ENCODE results near the gene CDH23. TPM values are rescaled to one million over a fixed set of nuclear protein-coding genes. Genes with fewer than 3 reads are reported as not detected.
A peak's percentile ranks its signal among the peaks of the same experiment; 100 is the strongest.

Gene CDH23
- total RNA-seq, 1 experiment from 2014 or later, result not detected

DNA sequence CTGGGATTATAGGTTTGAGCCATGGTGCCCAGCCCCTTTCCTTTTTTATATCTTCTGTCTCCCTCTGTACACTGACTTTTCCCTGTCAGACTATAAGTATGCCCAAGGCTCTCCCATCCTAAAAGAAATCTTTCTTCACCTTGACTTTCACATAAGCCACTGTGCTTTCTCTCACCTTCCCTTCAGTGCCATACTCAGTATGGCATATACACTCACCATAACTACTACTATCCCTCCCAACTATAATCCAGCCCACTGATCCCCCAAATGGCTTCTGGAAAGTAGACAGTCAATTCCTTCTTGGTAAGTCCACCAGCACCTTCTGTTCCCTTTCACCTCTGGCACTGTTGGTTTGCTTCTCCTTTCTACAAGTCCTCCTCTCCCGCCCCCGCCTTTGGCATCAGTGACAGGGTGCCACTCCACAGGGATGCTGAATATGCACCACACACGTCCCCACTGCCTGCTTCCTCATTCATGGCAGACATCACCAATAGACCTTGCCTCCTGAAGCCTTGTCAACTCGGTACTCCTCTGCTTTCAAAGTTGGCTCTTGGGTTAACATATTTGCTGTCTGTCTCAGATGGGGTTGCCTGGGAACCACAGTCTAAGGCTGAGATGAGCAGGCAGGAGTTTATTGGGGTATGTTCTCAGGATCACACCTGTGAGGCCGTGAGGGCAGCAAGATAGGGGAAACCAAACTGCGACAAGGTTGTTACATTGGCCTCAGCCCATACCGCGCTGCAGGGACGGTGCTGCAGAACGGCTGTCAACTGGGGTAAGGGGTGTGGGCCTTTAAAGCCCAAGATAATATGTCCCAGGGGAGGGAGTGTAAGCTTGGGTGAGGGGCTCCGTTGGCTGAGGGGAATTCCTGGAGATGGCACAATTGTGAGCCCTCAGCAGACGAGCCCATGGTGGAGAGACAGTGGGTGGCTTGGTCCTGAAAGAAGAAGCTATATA is 461.5 kb downstream of the CDH23 start:
- BruUV-seq (replicated peaks), result no TSS peak
- no peak overlapping the region for H2AFZ ChIP-seq (ENCODE audit: low read length)
- no peak overlapping the region for H3K4me2 ChIP-seq (ENCODE audit: low read length)
- TF ChIP-seq, protein P1, sequence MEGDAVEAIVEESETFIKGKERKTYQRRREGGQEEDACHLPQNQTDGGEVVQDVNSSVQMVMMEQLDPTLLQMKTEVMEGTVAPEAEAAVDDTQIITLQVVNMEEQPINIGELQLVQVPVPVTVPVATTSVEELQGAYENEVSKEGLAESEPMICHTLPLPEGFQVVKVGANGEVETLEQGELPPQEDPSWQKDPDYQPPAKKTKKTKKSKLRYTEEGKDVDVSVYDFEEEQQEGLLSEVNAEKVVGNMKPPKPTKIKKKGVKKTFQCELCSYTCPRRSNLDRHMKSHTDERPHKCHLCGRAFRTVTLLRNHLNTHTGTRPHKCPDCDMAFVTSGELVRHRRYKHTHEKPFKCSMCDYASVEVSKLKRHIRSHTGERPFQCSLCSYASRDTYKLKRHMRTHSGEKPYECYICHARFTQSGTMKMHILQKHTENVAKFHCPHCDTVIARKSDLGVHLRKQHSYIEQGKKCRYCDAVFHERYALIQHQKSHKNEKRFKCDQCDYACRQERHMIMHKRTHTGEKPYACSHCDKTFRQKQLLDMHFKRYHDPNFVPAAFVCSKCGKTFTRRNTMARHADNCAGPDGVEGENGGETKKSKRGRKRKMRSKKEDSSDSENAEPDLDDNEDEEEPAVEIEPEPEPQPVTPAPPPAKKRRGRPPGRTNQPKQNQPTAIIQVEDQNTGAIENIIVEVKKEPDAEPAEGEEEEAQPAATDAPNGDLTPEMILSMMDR (conservative IDR thresholded peaks at IDR 0.05; ENCODE audit: low read depth, low read length), result no peak
- TF ChIP-seq EZH2 (IDR thresholded peaks at IDR 0.05; ENCODE audit: low read length, unreplicated experiment), result no peak
- TF ChIP-seq EZH2phosphoT487 (IDR thresholded peaks at IDR 0.05; ENCODE audit: borderline replicate concordance, low read length), result no peak
- DNase-seq (no peak), ATAC-seq (no peak)
- intact Hi-C loops (cut with micrococcal nuclease), result no loop called here
- no peaks in the 10 kb centered on the region for H3K9me3 ChIP-seq (ENCODE audit: low read length)
- no peaks in the 10 kb centered on the region for H3K36me3 ChIP-seq (ENCODE audit: low read depth, low read length)
- peaks cover 3% of the 10 kb centered on the region for H3F3A ChIP-seq (ENCODE audit: low read length, unreplicated experiment)
- H3K9ac ChIP-seq (ENCODE audit: low read length), result no peak overlapping the region
- no peak overlapping the region for H3K27ac ChIP-seq (ENCODE audit: low read length)
- no peaks in the 10 kb centered on the region for H3K79me2 ChIP-seq (ENCODE audit: low read length)
- H3K27me3 ChIP-seq (ENCODE audit: low read length), result no peaks in the 10 kb centered on the region
- POLR2A ChIA-PET (ENCODE audit: unreplicated experiment), result no interaction called here
- CTCF ChIA-PET, result no interaction called here
- no peaks in the 10 kb centered on the region for H3K9me2 ChIP-seq (replicated peaks; ENCODE audit: low read length)
- peaks cover 26% of the 10 kb centered on the region for H3K4me1 ChIP-seq (ENCODE audit: insufficient read depth, low read length)
- H3K4me3 ChIP-seq (ENCODE audit: low read length), result no peak overlapping the region
- H4K20me1 ChIP-seq (ENCODE audit: low read length), result no peaks in the 10 kb centered on the region

DNA sequence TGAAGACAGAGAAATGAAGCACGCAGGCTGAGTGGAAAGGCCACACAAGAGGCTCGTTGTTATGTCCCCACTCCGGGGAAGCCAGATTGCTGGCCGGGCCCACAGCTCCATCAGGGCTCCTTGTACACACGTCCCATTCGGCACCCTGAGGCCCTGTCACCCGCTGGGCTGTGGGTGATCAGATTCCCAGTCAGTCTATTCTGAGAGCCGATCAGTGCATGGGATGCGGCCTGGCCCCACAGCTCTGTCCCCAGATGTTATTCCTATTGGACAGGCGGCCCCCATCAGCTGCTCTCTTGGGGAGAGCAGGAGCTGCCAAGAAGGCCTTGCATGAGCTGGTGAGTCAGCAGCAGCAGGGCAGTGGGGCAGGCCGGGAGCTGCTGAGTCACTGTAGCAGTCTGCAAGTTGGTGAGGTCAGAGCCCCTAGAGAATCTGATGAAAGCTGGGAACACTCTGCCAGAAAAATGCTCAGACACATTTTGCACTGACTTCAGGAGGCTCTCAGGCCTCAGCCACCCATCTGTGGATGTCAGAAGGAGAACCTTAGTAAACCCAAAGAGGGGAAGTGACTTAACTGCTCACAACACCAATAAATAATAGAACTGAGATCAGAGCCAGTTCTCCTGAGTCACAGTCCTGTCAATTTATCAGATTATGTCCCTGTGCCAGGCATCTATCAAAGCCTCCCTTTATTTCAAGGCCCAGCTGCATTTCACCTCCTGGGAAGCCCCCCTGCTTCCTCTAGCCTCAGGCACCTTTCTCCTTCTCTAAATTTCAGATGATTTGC is 463.7 kb downstream of the CDH23 start:
- DNase-seq (peak; percentile 91), ATAC-seq (peak; percentile 93)
- H3K79me2 ChIP-seq (ENCODE audit: low read length), result no peaks in the 10 kb centered on the region
- ChIA-PET POLR2A (ENCODE audit: unreplicated experiment) (interaction anchor here (0.5 to 0.6 kb wide), 2 partner anchors 9 to 10 kb away, joined by 3 read pairs; partner anchors contain the start of gene PSAP), CTCF (interaction anchor here (0.5 to 1.2 kb wide), 3 partner anchors 9 to 188 kb away, joined by 3 to 4 read pairs (median 3); partner anchors contain the start of gene PSAP)
- H4K20me1 ChIP-seq (ENCODE audit: low read length), result no peaks in the 10 kb centered on the region
- H3F3A ChIP-seq (ENCODE audit: low read length, unreplicated experiment), result peaks cover 3% of the 10 kb centered on the region
- no peaks in the 10 kb centered on the region for H3K9me3 ChIP-seq (ENCODE audit: low read length)
- no TSS peak for BruUV-seq (replicated peaks)
- H3K9me2 ChIP-seq (replicated peaks; ENCODE audit: low read length), result no peaks in the 10 kb centered on the region
- no peaks in the 10 kb centered on the region for H3K27me3 ChIP-seq (ENCODE audit: low read length)
- peak overlapping the region; percentile 64 for H3K4me2 ChIP-seq (ENCODE audit: low read length)
- H3K4me1 ChIP-seq (ENCODE audit: insufficient read depth, low read length), result peaks cover 29% of the 10 kb centered on the region
- intact Hi-C loops (cut with micrococcal nuclease), result no loop called here
- TF ChIP-seq EZH2phosphoT487 (IDR thresholded peaks at IDR 0.05; ENCODE audit: borderline replicate concordance, low read length), result no peak
- no peak for TF ChIP-seq EZH2 (IDR thresholded peaks at IDR 0.05; ENCODE audit: low read length, unreplicated experiment)
- TF ChIP-seq, protein P1 (conservative IDR thresholded peaks at IDR 0.05; ENCODE audit: low read depth, low read length), result no peak
- H3K9ac ChIP-seq (ENCODE audit: low read length), result peak overlapping the region; percentile 70
- no peaks in the 10 kb centered on the region for H3K36me3 ChIP-seq (ENCODE audit: low read depth, low read length)
- peak overlapping the region; percentile 97 for H3K27ac ChIP-seq (ENCODE audit: low read length)
- peak overlapping the region; percentile 52 for H2AFZ ChIP-seq (ENCODE audit: low read length)
- H3K4me3 ChIP-seq (ENCODE audit: low read length), result 0 out of 2 replicates have a peak overlapping the region, but pooled peaks have one; percentile 9
